HTR-8/SVneo (cell line): ENCODE results near the gene RHOT2.

Source experiments
- DNase-seq: peaks from one replicate; pipeline ENCODE4 v3.0.0; 2011; ENCODE audit warnings: low spot score, mixed read lengths; ENCODE audit not compliant: insufficient read length
- FAIRE-seq: peaks from 2 replicates; lab custom pipeline; 2011; peaks lifted over from hg19 to GRCh38; lab: Jason Lieb, UNC

Gene RHOT2

DNA sequence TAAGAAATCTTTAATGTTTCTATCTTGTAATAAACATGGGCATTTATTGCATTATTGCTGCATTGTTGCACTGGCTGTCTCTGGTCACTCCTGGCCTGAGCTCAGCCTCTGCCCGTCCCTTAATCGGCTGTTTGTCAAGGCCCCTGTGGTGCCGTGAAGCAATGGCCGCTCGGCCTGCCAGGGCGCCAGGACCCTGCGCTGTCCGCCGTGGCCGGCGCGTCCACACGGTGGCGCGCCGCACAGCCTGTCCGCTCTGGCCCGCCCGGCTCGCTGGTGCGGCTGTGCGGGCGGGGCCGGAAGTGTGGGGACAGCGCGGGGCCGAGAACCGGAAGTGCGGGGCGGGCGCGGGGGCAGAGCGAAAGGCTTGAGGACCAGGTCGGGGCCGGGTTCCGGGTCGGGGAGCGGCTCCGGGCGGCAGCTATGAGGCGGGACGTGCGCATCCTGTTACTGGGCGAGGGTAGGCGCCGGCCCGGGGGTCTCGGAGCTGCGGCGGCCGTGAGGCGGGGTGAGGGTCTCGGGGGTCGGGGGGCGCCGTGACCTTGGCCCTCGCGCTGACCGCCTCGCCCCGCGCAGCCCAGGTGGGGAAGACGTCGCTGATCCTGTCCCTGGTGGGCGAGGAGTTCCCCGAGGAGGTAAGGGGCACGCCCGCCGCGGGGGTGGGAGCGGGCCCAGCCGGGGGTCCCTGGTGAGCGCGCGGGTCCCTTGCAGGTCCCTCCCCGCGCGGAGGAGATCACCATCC is at the start of gene RHOT2:
RHOT2 (plus strand) TSS at position 353 of the 739 bp plus-strand sequence; CDS start at position 421, 68 bp downstream.
- peak; percentile 99 for FAIRE-seq

DNA sequence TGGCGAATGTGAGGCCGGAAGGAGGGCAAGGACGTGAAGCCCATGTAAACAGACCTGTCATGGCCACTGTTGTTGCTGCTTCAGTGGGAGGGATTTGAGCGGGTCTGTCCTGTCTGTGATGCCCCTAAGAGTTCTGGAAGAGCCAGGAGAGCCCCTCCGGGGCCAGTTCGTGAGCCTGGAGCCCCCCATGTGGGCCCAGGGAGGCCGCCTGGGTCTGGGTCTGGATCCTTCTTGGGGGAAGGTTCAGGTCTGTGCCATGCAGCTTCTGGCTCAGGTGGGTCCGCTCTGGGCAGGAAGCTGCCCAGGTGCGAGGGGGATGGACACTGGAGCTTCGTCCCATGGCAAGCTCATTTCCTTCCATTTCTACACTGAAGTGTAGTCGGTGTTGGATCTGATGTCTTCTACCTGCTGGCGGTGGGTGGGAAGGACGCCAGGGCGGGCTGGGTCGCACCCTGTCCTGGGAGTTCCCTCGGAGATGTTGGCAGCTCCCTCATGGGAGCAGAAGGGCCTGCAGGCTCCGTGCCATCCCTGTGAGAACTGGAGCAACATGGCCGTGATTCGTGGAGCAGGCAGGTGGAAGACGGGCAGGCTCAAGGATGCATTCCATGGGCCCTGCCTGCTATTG is 48.3 kb upstream of the RHOT2 start:
- DNase-seq (no peak), FAIRE-seq (no peak)

More for the DNA sequence above, at the start of gene RHOT2:
- DNase-seq, result peak; percentile 84

DNA sequence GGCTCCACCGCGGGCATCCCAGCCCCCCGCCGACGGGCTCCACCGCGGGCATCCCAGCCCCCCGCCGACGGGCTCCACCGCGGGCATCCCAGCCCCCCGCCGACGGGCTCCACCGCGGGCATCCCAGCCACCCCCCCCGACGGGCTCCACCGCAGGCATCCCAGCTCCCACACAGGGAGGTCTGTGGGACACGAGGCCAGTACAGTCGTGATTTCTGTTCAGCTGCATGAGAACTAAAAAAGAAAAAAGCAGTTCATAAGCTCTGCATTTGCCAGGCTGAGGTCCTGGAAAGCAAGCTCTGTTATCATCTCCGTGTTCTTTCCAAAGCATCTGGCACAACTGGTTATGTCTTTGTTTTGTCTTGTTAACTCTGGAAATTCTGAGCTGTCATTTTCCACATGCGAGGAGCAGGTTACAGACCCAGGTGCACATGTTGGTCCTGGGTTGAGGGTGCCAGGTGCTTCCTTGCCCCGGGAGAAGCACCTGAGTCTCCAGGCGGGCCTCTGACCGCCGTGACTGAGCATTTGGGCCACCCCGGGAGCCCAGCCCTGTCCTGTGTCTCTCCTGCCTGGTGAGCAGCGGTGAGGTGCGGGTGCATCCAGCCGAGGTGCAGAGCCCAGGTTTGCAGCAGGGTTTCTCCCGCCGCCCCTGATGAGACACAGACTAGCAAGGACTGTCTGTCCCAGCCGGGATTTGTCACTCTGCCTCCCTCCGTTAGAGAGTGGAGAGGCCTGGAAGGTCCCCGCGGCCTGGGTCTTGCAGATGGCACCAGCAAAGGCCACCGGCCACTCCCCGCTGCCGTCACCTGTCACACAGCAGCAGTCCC is 47.0 kb upstream of the RHOT2 start:
- FAIRE-seq (no peak), DNase-seq (no peak)

DNA sequence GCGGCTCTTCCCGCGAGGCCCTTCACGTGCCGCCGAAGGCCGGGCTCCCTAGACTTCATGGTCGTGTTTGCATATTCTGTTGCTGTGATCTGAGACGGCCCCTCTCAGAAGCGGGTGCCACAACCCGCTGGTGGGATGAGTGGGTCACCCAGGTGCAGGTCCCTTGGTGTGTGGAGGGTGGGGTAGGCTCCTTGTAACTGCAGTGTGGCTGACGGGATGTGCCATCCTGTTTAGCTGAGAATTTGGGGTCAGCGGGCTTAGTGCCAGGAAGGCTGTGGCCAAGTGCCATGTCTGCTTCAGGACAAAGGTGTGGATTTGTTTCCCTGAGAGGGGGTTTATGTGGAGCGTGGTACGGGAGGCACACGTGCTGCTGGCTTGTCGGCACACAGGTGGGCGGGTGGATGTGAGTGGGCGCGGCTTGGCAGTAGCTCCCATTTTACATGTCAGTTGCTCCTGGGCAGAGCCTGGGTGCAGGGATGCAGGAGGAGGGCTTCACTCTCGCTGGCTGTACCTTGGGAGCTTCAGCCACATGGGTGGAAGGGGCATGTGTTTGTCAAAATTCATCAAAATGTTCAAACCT is 46.3 kb upstream of the RHOT2 start:
- FAIRE-seq, result no peak

DNA sequence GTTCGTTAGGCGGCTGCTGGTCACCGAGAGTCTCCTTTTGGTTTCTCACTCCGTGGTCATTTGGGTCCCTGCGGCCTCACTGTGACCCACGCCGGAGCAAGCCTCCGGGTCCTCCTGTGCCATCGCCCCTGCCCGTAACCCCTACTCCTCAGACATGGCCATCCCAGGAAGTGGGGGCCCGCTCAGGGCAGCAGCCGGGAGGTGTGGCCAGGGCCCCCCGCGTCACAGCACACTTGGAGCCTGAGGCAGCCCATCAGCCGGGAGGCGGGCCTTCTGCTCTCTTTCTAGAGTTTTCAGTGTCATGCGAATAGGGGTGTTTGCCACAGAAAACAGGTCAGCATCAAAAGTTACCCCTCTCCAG is 45.0 kb upstream of the RHOT2 start:
- DNase-seq (no peak), FAIRE-seq (no peak)

More for the DNA sequence above, 46.3 kb upstream of the RHOT2 start:
- no peak for DNase-seq

DNA sequence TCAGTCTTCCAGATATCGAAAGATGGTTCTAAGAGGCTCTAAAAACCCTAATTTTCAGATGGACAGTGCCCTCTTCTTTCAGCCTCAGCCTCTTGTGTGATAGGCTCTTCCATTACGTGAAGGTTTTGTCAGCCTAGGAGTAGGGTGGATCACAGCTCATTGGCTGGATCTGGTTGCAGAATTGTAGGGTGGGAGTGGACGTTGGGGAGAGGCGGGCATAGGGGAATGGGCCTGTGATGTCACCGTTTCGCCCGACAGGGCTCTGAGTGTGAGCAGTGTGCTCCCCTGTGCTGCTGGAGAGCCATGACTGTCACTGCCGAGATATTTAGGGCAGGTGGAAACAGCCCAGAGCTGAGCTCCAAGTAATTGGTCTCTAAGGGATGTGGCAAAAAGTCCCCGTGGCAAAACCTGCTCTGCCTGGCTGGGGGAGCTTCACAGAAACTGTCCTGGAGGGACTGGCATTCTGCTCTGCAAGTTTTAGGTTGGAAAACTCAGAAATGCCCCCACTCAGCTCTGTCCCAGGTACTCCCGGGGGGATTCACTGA is 43.3 kb upstream of the RHOT2 start:
- FAIRE-seq, result no peak
- no peak for DNase-seq

DNA sequence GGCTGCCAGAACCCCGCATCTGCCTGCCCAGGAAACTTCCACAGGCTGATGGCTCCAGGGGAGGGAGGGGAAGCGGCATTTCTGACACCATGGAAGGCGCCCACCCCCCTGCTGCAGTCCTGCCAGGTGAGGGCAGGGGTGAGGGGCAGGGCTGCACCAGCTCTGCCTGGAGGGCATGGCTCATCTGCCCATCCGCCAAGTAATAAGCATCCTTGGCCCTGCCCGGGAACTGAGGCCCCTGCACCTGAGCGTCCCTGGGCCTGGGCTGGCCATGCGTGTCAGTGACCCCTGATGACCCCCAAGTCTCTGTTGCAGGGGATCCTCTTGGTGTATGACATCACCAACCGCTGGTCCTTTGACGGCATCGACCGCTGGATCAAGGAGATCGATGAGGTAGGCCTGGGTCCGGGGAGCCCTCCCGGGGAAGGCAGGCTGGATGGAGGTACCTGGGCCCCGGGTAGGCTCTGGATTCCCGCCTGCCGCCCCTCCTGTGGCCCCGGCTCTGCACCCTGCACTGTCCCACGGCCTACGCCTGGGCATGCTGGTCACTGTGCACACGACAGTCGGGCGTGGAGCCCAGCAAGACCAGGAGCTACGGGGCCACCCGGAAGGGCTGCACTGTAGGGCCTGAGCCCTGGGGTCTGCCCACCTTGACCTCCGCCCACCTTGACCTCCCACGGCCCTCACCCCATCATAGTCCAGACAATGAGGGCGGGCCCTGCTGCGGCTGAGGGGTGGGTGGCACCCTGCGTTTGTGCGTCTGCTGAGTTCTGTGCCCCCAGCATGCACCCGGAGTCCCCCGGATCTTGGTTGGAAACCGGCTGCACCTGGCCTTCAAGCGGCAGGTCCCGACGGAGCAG is 42.6 kb upstream of the RHOT2 start:
- FAIRE-seq (no peak), DNase-seq (no peak)

DNA sequence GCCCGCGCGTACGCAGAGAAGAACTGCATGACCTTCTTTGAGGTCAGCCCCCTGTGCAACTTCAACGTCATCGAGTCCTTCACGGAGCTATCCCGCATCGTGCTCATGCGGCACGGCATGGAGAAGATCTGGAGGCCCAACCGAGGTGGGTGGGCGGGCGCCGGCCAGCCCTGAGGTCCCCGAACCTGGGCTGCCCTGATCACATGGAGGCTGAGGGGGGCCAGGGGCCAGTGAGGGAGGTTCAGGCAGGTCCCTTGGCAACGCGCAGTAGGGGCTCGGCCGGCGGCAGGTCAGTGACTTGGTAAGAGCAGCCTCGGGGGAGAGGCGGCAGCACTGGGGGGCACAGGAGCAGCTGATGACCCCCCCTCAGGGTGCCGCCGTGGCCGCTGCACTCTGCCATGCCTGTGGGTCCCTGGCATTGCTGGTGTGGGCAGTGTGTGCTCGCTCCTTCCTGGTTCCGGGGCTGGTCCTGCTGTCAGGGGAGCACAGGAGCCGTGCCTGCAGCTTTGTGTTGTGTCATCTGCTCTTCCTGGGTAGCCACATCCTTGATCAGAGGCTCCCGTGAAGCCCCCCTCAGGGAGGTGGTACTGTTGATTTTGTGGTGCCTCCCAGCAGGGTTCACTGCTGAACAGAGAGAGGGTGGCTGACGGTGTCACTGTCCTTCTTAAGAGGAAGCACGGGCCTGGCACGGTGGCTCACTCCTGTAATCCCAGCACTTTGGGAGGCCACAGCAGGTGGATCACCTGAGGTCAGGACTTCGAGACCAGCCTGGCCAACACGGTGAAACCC is 41.8 kb upstream of the RHOT2 start:
- no peak for DNase-seq
- no peak for FAIRE-seq

DNA sequence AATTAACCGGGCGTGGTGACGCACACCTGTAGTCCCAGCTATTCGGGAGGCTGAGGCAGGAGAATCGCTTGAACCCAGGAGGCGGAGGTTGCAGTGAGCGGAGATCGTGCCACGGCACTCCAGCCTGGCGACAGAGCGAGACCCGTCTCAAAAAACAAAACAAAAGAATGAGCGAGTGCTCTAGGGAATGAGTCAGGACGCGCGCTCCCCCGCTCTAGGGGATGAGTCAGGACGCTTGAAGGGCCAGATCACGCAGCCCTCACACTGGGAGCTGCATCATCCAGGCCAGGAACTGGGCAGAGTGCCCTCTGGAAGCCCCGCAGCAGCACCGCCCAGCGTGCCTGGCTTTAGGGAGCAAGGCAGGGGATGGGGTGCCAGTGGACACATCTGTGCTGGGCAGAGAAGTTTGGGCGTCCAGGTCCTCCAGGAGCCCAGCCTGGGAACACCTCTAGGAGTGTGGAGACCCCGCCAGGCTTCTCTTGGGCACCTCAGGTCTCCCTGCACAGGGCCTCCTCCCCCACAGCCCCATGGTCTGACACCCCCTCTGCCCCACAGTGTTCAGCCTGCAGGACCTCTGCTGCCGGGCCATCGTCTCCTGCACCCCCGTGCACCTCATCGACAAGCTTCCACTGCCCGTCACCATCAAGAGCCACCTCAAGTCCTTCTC is 41.0 kb upstream of the RHOT2 start:
- DNase-seq, result peak; percentile 93
- no peak for FAIRE-seq

DNA sequence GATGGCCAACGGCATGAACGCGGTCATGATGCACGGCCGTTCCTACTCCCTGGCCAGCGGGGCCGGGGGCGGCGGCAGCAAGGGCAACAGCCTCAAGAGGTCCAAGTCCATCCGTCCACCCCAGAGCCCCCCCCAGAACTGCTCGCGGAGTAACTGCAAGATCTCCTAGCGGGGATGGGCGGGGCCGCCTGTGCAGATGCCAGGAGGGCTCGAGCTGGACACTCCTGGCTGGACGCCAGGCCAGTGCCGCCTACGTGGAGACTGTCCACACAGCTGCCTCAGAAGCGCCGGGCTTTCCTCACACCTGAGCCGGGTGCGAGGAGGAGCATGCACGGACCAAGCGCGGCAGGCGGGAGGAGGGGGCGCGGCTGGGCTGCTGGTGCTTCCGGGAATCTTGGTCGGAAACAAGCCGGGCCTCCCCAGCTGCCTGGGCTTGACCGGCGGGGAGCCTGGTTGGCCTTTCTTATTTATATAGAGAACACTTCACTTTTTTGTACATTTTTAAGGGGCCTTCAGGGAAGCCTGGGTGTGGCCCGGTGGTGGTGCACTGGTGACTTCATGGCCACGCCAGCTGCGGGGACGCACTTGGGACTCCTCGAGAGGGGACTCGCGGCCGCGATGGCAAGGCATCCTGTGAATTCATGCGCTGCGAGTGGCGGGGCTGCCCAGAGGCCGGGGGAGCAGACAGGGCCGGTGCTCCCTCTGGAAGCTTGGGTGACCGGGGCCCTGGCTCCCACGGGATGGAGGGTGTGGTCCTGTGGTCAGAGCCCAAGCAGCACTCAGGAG is 40.3 kb upstream of the RHOT2 start:
- DNase-seq (no peak), FAIRE-seq (no peak)

DNA sequence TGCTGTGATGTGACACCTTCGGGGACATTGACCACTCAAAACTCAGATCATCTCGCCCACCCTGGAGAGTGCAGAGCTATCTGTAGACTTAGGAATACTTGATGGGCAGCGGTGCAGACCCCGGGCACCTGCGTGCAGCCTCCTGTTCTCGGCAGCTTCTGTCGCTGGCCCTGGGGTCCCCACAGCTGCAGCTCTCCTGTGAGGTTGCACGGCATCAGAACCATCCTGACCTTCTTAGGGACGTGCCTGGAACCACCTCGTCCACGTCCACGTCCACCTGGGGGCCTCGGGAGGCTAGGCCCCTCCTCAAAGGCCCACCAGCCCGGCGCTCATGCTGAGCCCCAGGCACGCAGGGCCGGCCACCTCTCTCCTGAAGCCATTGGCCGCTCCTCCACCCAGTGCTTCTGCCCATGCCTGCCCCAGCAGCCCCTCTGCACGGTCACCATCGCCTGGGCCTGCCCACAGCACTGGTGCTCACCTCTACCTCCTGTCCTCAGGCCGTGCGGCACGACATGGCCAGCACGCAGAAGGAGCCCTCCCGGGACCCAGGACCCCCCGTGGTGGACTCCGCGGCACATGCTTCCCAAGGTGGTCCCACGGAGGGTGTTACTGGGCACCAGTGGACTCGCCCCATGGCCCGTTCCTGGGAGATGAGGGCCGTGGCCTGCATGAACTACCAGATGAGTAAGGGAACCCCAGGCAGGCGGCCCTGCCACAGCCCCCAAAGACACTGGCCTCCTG is 39.4 kb upstream of the RHOT2 start:
- FAIRE-seq (no peak), DNase-seq (no peak)

DNA sequence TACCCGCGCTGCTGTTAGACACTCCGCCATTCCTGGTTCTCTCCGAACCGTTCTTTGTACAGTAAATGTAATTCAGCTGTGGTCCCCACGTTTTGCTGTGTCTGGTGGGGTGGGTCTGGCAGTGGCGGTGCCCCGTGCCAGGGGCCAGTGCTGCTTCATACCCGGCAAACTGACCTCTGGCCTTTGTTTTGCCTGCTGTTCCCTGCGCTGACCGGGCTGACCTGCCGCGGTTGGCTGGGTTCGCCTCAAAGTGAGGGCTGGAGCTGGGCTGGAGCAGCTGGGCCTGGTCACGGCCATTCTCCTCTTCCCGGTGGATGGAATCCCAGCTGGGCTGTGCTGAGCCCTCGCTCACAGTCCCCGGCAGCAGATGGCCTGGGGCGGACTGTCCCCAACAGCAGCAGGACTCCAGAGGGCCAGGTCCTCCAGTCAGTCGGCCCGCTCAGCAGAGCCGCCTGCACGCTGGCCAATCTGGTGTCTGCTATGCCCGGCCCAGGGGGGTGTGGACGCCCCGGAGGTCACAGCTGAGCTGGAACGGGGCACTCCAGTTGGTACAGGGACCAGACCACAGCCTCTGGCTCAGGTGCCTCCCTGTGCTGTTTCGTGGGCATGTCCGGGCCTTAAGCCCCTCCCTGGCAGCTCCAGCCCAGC is 38.6 kb upstream of the RHOT2 start:
- FAIRE-seq, result no peak
- DNase-seq, result no peak

DNA sequence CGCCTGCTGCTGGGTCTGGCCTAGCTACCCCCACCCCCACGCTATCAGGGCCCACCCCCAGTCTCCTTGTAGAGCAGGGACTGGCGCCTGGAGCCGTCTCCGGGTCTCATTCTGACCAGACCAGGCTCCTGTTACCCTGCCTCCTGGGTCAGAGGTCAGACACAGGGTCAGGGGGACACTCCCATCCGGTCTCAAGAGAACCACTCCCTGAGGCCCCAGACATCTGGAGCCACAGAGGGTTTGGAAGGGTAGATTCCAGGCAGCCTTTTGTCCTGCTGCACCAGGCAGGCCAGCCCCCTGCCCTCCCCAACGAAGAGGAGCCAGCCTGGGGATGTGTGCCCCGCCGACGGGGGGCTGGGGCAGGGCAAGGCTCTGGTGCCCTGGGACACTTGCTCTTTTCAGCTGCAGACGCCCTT is 38.1 kb upstream of the RHOT2 start:
- DNase-seq (no peak), FAIRE-seq (no peak)

DNA sequence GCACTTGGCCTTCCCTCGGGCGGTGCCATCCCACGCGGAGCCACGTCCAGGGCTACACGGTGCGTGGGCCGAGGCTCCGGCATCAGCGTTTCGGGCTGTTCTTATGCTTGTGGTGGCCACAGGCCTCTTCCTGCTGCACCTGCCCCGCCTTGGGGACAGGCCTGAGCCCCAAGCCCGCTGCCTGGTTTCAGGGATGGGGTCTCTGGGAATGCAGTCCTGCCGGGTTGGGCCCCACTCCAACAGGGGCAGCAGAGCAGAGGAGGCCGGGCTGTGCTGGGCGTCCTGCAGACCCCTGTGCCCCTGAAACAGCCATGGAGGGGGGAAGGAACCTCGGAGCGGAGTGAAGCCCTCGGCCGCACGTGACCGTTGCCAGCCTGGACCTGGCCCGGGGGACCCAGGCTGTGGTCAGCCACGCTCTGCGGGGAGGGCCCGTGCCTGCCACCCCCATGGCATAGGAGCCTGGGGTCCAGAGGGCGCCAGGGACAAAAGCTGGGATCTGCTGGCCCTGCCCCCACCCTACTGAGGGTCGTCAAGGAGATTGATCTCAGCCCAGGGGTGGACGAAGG is 37.6 kb upstream of the RHOT2 start:
- DNase-seq, result no peak
- no peak for FAIRE-seq

DNA sequence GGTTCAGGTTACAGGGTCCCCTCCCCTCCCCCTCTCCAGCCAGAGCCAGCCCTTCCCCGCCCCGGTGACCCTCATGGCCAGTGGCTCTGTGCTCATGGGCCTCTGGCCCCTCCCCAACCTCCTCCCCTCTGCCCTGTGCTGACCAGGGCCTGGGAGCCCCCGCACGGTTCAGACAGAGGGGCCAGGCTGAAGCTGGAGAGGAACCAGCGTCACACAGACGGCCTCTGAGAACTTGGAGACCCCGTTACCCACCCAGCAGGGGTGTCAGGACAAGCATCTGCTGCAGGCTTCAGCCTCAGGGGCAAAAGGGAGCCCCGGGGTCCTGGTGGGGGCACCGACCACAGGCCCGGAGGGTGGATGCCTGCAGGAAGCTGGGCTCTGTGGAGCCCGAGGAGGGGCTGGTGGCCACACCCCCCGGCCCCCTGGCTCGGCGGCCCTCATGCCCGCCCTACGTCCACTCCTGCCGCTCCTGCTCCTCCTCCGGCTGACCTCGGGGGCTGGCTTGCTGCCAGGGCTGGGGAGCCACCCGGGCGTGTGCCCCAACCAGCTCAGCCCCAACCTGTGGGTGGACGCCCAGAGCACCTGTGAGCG is 37.0 kb upstream of the RHOT2 start, which contains the start of gene WFIKKN1:
WFIKKN1 (plus strand) TSS at position 171 of the 591 bp plus-strand sequence; CDS start at position 440, 269 bp downstream.
- no peak for FAIRE-seq
- no peak for DNase-seq
